ENCODE data around the gene CPLX4. TPM values are rescaled to one million over a fixed set of nuclear protein-coding genes. Genes with fewer than 3 reads are reported as not detected.

CPLX4 gene
- total and polyA plus RNA-seq, 2 donors (not counting 3 experiments of a cell fraction or from before 2014, with no cell fraction given) = not detected

GRCh38 chr18:59343926-59344325, 25.5 kb upstream of the CPLX4 start:
- no peak overlapping the region for H3K9ac ChIP-seq (replicated peaks; ENCODE audit: extremely low read depth, insufficient read depth, low read length)
- FAIRE-seq (peak; percentile 24), DNase-seq (ENCODE audit: low read depth, low spot score) (no peak)
- TF ChIP-seq GATA2 (IDR thresholded peaks at IDR 0.05; ENCODE audit: insufficient read depth, insufficient read length, low read depth, low read length) = no peak
- TF ChIP-seq FOS (IDR thresholded peaks at IDR 0.05; ENCODE audit: borderline replicate concordance, insufficient read depth, low read length) = no peak
- TF ChIP-seq CTCF (IDR thresholded peaks at IDR 0.05; ENCODE audit: extremely low read depth in 1 of 2, insufficient read depth in 1 of 2, low read depth in 1 of 2, low read length in 2 of 2) = no peak
- TF ChIP-seq MYC (IDR thresholded peaks at IDR 0.05; ENCODE audit: low read depth, low read length) = no peak
- no peak for TF ChIP-seq POLR2AphosphoS5 (IDR thresholded peaks at IDR 0.05; ENCODE audit: insufficient read depth, low read depth, low read length)
- TF ChIP-seq EZH2 (IDR thresholded peaks at IDR 0.05; ENCODE audit: borderline replicate concordance, low read depth, low read length, severe bottlenecking) = no peak
- no peak for TF ChIP-seq JUN (IDR thresholded peaks at IDR 0.05; ENCODE audit: borderline replicate concordance, insufficient read depth, insufficient read length, low read depth)
- no peak for TF ChIP-seq MAX (IDR thresholded peaks at IDR 0.05; ENCODE audit: insufficient read depth, insufficient read length)
- H3K4me3 ChIP-seq (replicated peaks in 1 of 3; ENCODE audit: insufficient read depth in 1 of 3, low read depth in 1 of 3, low read length in 3 of 3) = no peak overlapping the region
- BruUV-seq (replicated peaks) = no TSS peak
- no peaks in the 10 kb centered on the region for H3K4me1 ChIP-seq (ENCODE audit: control insufficient read depth, extremely low read depth, insufficient read depth, low read length)
- no peaks in the 10 kb centered on the region for H3K27me3 ChIP-seq (ENCODE audit: control insufficient read depth in 2 of 2, insufficient read depth in 2 of 2, low read length in 2 of 2)
- intact Hi-C loops (cut with micrococcal nuclease) = no loop called here
- ChIA-PET POLR2A (no interaction called here), CTCF (interaction anchor here (1.5 kb wide), 1 partner anchor 8 kb away, joined by 3 read pairs; no protein-coding TSS in a partner anchor)
- dilution Hi-C loops (cut with MboI; ENCODE audit: extremely low pct_ligation_motif_present, low sequenced_read_pairs) = no loop called here
- H3K4me2 ChIP-seq (ENCODE audit: insufficient read depth, low read length) = no peak overlapping the region
- no peaks in the 10 kb centered on the region for H3K9me1 ChIP-seq (replicated peaks; ENCODE audit: control insufficient read depth, extremely low read depth, insufficient read depth, low read length)
- H3K9me3 ChIP-seq (replicated peaks; ENCODE audit: control insufficient read depth, insufficient read depth, low read length) = no peaks in the 10 kb centered on the region
- H3K36me3 ChIP-seq (ENCODE audit: control insufficient read depth in 2 of 2, extremely low read depth in 1 of 2, insufficient read depth in 2 of 2, low read length in 2 of 2) = peaks cover 10 to 26% of the 10 kb centered on the region in 2 experiments
- peaks cover 40% of the 10 kb centered on the region for H3K79me2 ChIP-seq (ENCODE audit: control insufficient read depth, insufficient read depth, low read length)
- no peak overlapping the region for H3K27ac ChIP-seq (ENCODE audit: insufficient read depth, low read depth, low read length)
- no peak overlapping the region for H2AFZ ChIP-seq (ENCODE audit: low read depth, low read length)
- H4K20me1 ChIP-seq (replicated peaks; ENCODE audit: control insufficient read depth, extremely low read depth, insufficient read depth, low read length) = no peaks in the 10 kb centered on the region
